GM12878 (cell line): ENCODE measurements around the gene ATP5F1D. TPM values are rescaled to one million over a fixed set of nuclear protein-coding genes. Genes with fewer than 3 reads are reported as not detected.

Experiments
- CBFB ChIP-seq: IDR thresholded peaks from 2 replicates; pipeline ENCODE4 v1.6.1; 2016; ENCODE audit warnings: antibody characterized with exemption, low read depth
- DPF2 ChIP-seq: fragments of 450-650 bp; IDR thresholded peaks from 2 replicates; pipeline ENCODE4 v1.6.1; 2017; ENCODE audit warnings: mild to moderate bottlenecking
- ESRRA ChIP-seq: IDR thresholded peaks from 2 replicates; pipeline ENCODE4 v1.6.1; 2012; ENCODE audit warnings: mild to moderate bottlenecking, low read length, improper control_type of control experiment
- ETV6 ChIP-seq, 2 experiments: fragments of 450-650 bp in 1 of 2; IDR thresholded peaks in 1 of 2; conservative IDR thresholded peaks in 1 of 2; 2 replicates each; pipeline ENCODE4 v1.6.1; 2014; ENCODE audit warnings: antibody characterized with exemption in 1 of 2, borderline replicate concordance in 1 of 2, low read depth in 1 of 2, mild to moderate bottlenecking in 1 of 2, moderate library complexity in 1 of 2
- FOS ChIP-seq: IDR thresholded peaks from 3 replicates; pipeline ENCODE4 v1.6.1; 2011; ENCODE audit warnings: borderline replicate concordance; ENCODE audit not compliant: insufficient read length; ENCODE audit errors: extremely low read depth
- NFYB ChIP-seq: IDR thresholded peaks from 2 replicates; pipeline ENCODE4 v1.6.1; 2011; ENCODE audit warnings: low read depth, mild to moderate bottlenecking, low read length, improper control_type of control experiment, moderate library complexity; ENCODE audit not compliant: insufficient read depth
- NR2C1 ChIP-seq: fragments of 450-650 bp; IDR thresholded peaks from 2 replicates; pipeline ENCODE4 v1.6.1; 2017; ENCODE audit warnings: antibody characterized with exemption, mild to moderate bottlenecking, moderate library complexity
- POLR2AphosphoS5 ChIP-seq: IDR thresholded peaks from 2 replicates; pipeline ENCODE4 v1.6.1; 2011; ENCODE audit warnings: mild to moderate bottlenecking, low read length, inconsistent platforms
- RCOR1 ChIP-seq: conservative IDR thresholded peaks from 2 replicates; pipeline ENCODE4 v1.6.1; 2012; ENCODE audit warnings: low read depth, low read length, improper control_type of control experiment
- RELA ChIP-seq: fragments of 450-650 bp; IDR thresholded peaks from 2 replicates; pipeline ENCODE4 v1.8.0; 2014; ENCODE audit warnings: borderline replicate concordance; ENCODE audit not compliant: partially characterized antibody
- ZNF207 ChIP-seq: fragments of 450-650 bp; IDR thresholded peaks from 2 replicates; pipeline ENCODE4 v1.6.1; 2014; ENCODE audit warnings: antibody characterized with exemption, mild to moderate bottlenecking, borderline replicate concordance
- ZNF24 ChIP-seq: fragments of 450-650 bp; IDR thresholded peaks from 2 replicates; pipeline ENCODE4 v1.6.1; 2017; ENCODE audit warnings: antibody characterized with exemption, mild to moderate bottlenecking
- polyA plus RNA-seq, 11 experiments: library from polyadenylated mRNA; depleted of rRNA in 4 of 11; unstranded in 6 of 11; stranded (reverse) in 5 of 11; fragments of >200 nt; fragmentation: Nextera tagmentation in 4 of 11; fragmentation: Illumina TruSeq in 1 of 11; extraction: Ambion mirVana in 4 of 11; extraction: Trizol in 1 of 11; gene quantifications; 1 replicate in 1 of 11; 2 replicates in 10 of 11; pipeline versions ENCODE4 v1.2.1 to v1.2.3, GENCODE V29; 2011 to 2016; ENCODE audit warnings: inconsistent platforms in 2 of 11, missing spikeins in 2 of 11, low read depth in 1 of 11
- total RNA-seq, 4 experiments: library from RNA; depleted of rRNA in 3 of 4; stranded (reverse); fragments of >200 nt in 3 of 4; fragmentation: Illumina TruSeq in 1 of 4; extraction: Trizol in 1 of 4; gene quantifications; 2 replicates each; pipeline versions ENCODE4 v1.2.1 to v1.2.3, GENCODE V29; 2013 to 2021
- TF ChIP-seq, protein P1 (sequence below): fragments of 450-650 bp; IDR thresholded peaks from 2 replicates; pipeline ENCODE4 v1.6.1; 2018; ENCODE audit warnings: mild to moderate bottlenecking, low read depth, moderate library complexity; ENCODE audit not compliant: partially characterized antibody
- TF ChIP-seq, protein P2 (sequence below): IDR thresholded peaks from 2 replicates; pipeline ENCODE4 v1.6.1; 2011; ENCODE audit warnings: borderline replicate concordance, low read depth, mild to moderate bottlenecking, moderate library complexity, mixed read lengths, low read length; ENCODE audit not compliant: insufficient read depth; ENCODE audit errors: extremely low read length
- TF ChIP-seq, protein P3 (sequence below): fragments of 450-650 bp; IDR thresholded peaks from 2 replicates; pipeline ENCODE4 v1.6.1; 2016; ENCODE audit warnings: mild to moderate bottlenecking, moderate library complexity, borderline replicate concordance
- TF ChIP-seq, protein P4 (sequence below): IDR thresholded peaks from 2 replicates; pipeline ENCODE4 v1.6.1; 2011; ENCODE audit warnings: low read depth, low read length, improper control_type of control experiment, borderline replicate concordance
- TF ChIP-seq, protein P5 (sequence below): fragments of 450-650 bp; IDR thresholded peaks from 2 replicates; pipeline ENCODE4 v1.6.1; 2016; ENCODE audit warnings: mild to moderate bottlenecking

ATP5F1D gene
- total and polyA plus RNA-seq, 10 of the 15 experiments (the other 5 are each of a cell fraction or from before 2014, with no cell fraction given): 7.2 to 357 (median 49.5) TPM

DNA sequence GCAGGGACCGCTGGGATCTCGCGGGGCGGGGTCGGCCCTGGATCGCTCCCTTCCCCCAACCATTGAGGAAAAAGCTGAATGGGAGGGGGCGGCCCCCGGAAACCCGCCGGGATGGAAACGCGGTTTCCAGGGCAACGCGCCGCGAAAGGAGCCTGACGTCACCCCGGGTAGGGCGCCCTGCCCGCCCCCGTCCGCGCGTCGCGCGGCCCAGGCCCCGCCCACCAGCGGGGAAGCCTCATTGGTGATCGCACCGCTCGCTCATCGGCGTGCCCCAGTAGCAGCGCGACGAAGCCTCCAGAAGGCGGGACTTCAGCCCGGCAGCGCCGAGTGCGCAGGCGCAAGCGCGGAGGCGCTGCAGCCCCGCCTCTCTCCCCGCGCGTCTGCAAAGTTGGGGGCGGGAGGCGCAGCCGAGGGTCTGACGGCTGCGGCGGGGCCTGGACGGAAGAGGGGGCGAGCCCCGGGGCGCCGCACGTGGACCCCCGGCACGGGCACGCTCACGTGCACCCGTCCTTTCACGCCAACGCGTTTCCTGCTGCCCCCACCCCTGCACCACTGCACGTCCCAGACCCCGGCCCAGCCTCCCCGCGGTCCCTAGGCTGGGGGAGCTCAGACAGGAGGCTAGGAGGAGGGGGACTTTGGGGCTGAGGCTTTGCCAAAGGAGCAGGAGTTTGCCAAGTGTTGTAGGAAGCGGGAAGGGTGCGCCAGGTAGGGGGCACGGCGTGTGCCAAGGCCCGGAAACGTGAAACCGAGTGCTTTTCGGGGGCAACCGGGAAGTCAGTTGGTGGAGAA, 19.4 kb downstream of the ATP5F1D start (continued):
- no peak for TF ChIP-seq POLR2AphosphoS5
- no peak for TF ChIP-seq ZNF24
- TF ChIP-seq, protein P1, sequence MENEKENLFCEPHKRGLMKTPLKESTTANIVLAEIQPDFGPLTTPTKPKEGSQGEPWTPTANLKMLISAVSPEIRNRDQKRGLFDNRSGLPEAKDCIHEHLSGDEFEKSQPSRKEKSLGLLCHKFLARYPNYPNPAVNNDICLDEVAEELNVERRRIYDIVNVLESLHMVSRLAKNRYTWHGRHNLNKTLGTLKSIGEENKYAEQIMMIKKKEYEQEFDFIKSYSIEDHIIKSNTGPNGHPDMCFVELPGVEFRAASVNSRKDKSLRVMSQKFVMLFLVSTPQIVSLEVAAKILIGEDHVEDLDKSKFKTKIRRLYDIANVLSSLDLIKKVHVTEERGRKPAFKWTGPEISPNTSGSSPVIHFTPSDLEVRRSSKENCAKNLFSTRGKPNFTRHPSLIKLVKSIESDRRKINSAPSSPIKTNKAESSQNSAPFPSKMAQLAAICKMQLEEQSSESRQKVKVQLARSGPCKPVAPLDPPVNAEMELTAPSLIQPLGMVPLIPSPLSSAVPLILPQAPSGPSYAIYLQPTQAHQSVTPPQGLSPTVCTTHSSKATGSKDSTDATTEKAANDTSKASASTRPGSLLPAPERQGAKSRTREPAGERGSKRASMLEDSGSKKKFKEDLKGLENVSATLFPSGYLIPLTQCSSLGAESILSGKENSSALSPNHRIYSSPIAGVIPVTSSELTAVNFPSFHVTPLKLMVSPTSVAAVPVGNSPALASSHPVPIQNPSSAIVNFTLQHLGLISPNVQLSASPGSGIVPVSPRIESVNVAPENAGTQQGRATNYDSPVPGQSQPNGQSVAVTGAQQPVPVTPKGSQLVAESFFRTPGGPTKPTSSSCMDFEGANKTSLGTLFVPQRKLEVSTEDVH: no peak
- TF ChIP-seq ESRRA: no peak
- peak in 1 of 2 experiments; percentile 15; a peak in 1 of 4 replicates for TF ChIP-seq ETV6 (conservative IDR thresholded peaks at IDR 0.05 in 1 of 2, IDR thresholded peaks at IDR 0.05 in 1 of 2; ENCODE audit: borderline replicate concordance in 1 of 2, low read depth in 1 of 2)
- TF ChIP-seq, protein P2, sequence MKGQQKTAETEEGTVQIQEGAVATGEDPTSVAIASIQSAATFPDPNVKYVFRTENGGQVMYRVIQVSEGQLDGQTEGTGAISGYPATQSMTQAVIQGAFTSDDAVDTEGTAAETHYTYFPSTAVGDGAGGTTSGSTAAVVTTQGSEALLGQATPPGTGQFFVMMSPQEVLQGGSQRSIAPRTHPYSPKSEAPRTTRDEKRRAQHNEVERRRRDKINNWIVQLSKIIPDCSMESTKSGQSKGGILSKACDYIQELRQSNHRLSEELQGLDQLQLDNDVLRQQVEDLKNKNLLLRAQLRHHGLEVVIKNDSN: no peak
- TF ChIP-seq CBFB: no peak
- TF ChIP-seq NR2C1: no peak
- peak; percentile 95 for TF ChIP-seq NFYB
- TF ChIP-seq RCOR1: no peak
- TF ChIP-seq, protein P3, sequence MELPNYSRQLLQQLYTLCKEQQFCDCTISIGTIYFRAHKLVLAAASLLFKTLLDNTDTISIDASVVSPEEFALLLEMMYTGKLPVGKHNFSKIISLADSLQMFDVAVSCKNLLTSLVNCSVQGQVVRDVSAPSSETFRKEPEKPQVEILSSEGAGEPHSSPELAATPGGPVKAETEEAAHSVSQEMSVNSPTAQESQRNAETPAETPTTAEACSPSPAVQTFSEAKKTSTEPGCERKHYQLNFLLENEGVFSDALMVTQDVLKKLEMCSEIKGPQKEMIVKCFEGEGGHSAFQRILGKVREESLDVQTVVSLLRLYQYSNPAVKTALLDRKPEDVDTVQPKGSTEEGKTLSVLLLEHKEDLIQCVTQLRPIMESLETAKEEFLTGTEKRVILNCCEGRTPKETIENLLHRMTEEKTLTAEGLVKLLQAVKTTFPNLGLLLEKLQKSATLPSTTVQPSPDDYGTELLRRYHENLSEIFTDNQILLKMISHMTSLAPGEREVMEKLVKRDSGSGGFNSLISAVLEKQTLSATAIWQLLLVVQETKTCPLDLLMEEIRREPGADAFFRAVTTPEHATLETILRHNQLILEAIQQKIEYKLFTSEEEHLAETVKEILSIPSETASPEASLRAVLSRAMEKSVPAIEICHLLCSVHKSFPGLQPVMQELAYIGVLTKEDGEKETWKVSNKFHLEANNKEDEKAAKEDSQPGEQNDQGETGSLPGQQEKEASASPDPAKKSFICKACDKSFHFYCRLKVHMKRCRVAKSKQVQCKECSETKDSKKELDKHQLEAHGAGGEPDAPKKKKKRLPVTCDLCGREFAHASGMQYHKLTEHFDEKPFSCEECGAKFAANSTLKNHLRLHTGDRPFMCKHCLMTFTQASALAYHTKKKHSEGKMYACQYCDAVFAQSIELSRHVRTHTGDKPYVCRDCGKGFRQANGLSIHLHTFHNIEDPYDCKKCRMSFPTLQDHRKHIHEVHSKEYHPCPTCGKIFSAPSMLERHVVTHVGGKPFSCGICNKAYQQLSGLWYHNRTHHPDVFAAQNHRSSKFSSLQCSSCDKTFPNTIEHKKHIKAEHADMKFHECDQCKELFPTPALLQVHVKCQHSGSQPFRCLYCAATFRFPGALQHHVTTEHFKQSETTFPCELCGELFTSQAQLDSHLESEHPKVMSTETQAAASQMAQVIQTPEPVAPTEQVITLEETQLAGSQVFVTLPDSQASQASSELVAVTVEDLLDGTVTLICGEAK: no peak; the same call in 1 of the 2 replicates
- TF ChIP-seq FOS: peak; percentile 51
- TF ChIP-seq, protein P4, sequence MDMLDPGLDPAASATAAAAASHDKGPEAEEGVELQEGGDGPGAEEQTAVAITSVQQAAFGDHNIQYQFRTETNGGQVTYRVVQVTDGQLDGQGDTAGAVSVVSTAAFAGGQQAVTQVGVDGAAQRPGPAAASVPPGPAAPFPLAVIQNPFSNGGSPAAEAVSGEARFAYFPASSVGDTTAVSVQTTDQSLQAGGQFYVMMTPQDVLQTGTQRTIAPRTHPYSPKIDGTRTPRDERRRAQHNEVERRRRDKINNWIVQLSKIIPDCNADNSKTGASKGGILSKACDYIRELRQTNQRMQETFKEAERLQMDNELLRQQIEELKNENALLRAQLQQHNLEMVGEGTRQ: no peak
- no peak for TF ChIP-seq RELA
- no peak; the same call in 1 of the 2 replicates for TF ChIP-seq ZNF207
- peak; percentile 98 for TF ChIP-seq DPF2
- TF ChIP-seq, protein P5, sequence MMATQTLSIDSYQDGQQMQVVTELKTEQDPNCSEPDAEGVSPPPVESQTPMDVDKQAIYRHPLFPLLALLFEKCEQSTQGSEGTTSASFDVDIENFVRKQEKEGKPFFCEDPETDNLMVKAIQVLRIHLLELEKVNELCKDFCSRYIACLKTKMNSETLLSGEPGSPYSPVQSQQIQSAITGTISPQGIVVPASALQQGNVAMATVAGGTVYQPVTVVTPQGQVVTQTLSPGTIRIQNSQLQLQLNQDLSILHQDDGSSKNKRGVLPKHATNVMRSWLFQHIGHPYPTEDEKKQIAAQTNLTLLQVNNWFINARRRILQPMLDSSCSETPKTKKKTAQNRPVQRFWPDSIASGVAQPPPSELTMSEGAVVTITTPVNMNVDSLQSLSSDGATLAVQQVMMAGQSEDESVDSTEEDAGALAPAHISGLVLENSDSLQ: peak; percentile 99
